HG02588 (cell line): Measurements from ENCODE around the gene KCNIP4.

Source experiments
- ATAC-seq: cut with Tn5 transposase; IDR thresholded peaks from one replicate; pipeline ENCODE4 v1.9.1; 2021; ENCODE audit warnings: mild to moderate bottlenecking, moderate library complexity; ENCODE audit not compliant: unreplicated experiment

KCNIP4 gene

DNA sequence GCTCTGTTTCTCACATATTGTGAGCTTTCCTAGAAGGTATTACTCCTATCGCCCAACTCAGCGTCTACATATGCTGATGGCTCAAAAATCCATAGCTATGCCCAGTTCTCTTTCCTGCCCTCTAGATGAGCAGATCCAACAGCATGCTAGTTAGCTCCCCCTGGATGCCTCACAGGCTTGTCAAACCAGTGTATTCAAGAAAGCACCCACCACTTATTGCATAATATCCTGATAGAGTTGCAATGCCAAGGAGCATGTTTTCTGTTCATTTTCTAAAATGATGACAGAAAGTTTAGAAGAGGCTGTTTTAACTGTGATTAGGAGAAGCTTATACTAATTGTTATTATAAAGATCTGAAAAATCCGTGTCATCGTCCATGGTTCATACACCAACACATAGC lies 1250.2 kb downstream of the KCNIP4 start:
- ATAC-seq, result no peak

DNA sequence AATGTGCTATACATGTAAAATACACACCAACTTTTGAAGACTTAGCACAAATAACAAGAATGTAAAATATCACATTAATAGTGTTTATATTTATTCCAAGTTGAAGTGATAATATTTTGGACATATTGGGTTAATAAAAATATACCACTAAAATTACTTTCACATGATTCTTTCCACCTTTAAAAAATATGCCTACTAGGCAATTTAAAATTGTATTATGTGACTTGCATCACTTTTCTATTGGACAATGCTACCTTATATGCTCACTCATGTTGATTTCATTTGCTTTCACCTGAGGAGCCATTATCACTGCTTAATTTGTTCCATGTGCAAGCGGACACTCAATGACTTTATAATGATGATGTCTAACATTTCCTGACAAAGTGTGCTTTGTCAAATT lies 1251.8 kb downstream of the KCNIP4 start:
- no peak for ATAC-seq

DNA sequence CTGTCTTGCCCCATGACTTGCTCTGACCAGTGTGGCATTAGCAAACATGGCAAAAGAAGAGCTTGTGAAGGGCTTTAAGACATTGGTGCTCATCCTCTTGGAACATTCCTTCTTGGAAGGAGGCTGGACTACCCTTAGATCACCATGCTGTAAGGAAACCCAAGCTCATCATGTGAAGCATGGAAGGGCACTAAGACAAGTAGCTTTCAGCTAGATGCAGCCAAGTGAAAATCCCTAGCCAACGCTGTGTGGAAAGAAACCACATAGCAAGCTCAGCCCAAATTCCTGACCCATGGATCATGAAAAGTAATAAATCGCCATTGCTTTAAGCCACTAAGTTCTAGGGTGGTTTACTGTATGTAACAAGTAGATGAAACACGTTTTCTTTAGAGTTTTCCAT lies 1260.7 kb downstream of the KCNIP4 start:
- no peak for ATAC-seq

DNA sequence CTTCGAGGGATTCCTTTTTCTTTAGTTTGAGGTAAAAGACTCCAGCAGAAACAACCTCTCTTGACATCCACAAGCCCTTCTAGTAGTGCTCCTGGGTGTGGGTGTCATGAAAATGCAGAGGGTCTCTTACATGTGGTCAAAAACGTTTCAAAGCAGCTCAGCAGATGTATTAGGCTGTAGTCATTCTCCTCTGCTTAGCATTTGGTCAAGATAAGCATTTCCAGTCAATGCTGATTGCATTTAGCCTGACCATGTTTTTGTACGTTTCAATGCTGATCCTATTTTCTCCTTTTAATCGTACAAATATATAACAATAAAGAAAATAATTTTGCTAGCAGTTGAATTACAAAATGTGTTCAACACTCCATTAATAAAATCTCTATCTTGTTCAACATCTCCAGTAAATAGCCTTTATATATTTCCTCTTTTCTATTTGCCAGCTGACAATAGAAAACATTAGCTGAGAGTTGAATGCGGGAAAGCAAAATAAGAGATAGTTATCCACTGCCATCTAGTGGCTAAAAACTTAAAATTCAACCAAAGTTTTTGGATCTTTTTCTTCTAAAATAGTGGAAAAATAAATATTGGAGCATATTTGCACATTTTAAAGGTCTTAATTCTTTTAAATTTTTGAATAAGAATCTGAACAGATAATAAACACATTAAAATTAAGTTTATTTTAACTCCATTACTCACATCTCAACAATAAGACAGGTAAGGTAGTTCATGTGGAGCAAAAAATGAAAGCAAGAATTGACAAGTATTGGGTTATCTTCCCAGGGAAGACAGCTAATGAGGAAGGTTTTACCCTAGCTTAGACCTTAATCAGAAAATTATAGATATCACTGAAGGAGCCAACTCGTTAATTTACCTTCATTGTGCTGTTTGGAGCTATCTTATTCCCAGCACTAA lies 1263.5 kb downstream of the KCNIP4 start:
- ATAC-seq, result no peak

DNA sequence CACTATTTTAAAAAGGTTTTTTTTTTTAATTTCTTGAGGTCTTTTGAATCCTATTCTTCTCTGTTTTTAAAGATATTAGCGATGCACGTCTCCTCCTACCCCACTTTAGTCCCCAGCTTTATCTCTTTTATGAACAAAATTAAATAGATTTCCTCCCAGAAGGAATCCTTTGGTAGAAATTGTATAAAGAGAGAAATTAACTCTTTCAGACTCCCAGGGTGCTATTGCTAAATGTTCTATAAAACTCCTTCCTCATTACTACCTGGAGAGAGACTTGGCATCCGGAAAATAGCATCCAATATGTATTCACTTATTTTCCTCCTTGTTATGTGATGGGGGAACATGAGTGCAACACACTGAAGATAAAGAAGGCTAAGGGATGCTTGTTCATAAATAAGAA lies 1264.8 kb downstream of the KCNIP4 start:
- ATAC-seq, result no peak

DNA sequence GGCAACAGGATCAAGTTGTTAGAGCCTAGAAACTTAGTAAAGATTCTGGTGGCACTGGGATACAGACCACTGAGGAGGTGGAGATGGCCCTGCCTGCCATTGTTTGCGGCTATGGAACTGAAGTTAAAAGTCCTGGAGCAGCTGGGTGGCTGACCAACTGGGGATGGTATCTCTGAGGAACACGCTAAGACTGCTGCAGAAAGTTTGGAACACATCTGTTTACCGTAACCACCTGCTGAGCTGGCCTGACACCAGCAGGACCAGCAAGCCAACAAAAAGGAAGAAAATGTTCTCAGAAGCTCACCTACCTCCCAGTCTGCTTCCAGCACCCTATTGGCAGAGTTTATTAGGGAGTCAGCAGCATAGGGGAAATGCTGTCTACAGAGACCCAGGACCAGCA lies 1265.7 kb downstream of the KCNIP4 start:
- no peak for ATAC-seq

DNA sequence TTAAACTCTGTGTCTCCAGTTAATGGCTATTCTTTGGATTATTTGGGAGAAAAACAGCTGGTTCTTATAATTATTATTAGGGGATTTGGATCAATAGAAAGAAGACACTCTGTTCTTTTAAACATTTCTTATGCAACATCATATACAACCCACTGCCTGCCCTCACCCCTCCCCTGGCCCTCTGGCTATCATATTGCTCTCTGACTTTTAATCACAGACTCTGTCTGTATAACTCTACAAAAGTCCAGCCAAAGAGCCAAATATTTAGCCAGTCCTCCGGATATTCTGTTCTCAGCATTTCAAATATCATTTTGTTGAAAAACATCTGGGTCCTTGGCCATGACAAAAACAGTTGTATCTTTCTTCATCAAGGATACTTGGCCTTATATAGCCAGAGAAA lies 1267.3 kb downstream of the KCNIP4 start:
- no peak for ATAC-seq

DNA sequence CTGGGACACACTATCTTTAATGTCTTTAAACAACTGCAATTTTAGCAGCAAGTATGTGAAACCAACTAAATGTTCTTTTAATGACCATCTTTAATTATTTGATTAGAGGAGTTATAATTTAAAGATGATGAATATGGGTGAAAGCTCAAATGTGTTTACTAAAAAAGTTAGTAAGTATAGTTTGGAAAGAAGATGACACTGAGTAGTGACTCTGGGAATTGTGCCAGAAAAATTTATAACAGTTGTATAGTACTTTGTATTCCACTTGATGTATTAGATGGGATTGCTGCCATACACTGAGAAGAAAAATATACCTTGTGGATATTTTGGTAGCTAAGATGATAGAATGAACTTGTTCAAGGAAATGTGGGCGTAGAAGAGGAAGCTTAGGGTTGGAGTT lies 1267.8 kb downstream of the KCNIP4 start:
- ATAC-seq, result no peak

DNA sequence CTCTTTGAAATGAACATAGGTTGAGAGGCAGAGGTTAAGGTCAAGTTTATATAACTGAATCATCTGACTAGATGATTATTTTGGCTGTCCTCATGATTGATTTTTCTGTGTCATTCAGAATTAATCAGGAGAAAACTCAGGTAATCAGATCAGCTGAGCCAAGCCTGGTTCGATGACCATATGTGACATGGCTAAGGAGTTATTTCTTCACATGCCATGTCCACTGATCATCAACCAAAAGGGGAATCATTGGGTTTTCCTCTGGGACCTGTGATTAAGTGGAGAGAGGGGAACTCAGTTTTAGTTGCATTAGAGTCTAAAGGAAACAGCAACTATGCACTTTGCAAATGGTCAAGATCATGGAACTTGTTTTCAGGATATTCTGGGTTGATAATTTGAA lies 1268.6 kb downstream of the KCNIP4 start:
- ATAC-seq, result no peak
